Measurements from ENCODE around the gene BTBD17. TPM values are rescaled to one million over a fixed set of nuclear protein-coding genes. Genes with fewer than 3 reads are reported as not detected.

Gene BTBD17
- total RNA-seq, 2 donors from 2014 or later = 1.0 TPM; not detected in 1

- no peak for TF ChIP-seq CTCF (IDR thresholded peaks at IDR 0.05)
- no peak for TF ChIP-seq POLR2A (IDR thresholded peaks at IDR 0.05)
- Histone ChIP-seq H3K4me3 (no peak overlapping the region), H3K27ac (no peak overlapping the region), H3K27me3 (peaks cover 0 to 26% of the 10 kb centered on the region in 2 donors), H3K9me3 (no peaks in the 10 kb centered on the region), H3K4me1 (peaks cover 26% of the 10 kb centered on the region), H3K36me3 (replicated peaks in 1 of 2; ENCODE audit: insufficient read depth in 1 of 2, low read depth in 2 of 2) (no peaks in the 10 kb centered on the region)
- intact Hi-C loops (cut with DNase I) = loop anchor here (10.0 kb wide), 1 partner anchor 153 kb away; the partner anchor contains the start of gene RPL38
- WGBS, 2 donors = 0 to 19% methylated on average over 1 to 25 of the region's 32 CpGs
- ATAC-seq (no peak), DNase-seq (no peak)
Measured at GRCh38 chr17:74357466-74357809, 4.2 kb downstream of the BTBD17 start.

GRCh38 chr17:74356646-74357465 is 4.8 kb downstream of the BTBD17 start:
- Histone ChIP-seq H3K27ac (no peak overlapping the region), H3K27me3 (peaks cover 0 to 26% of the 10 kb centered on the region in 2 donors), H3K9me3 (no peaks in the 10 kb centered on the region), H3K4me3 (no peak overlapping the region), H3K4me1 (peaks cover 24% of the 10 kb centered on the region), H3K36me3 (replicated peaks in 1 of 2; ENCODE audit: insufficient read depth in 1 of 2, low read depth in 2 of 2) (no peaks in the 10 kb centered on the region)
- intact Hi-C loops (cut with DNase I) = loop anchor here (10.0 kb wide), 1 partner anchor 152 kb away; the partner anchor contains the start of gene RPL38
- no peak for TF ChIP-seq POLR2A (IDR thresholded peaks at IDR 0.05)
- no peak for TF ChIP-seq CTCF (IDR thresholded peaks at IDR 0.05)
- DNase-seq = peak in 1 of 4 donors; percentile 23
- ATAC-seq = no peak
- whole genome bisulfite sequencing, 2 donors = 3% methylated on average over 87 of the region's 105 CpGs; no CpG with 5 or more reads in 1 of the 2 donors

DNA sequence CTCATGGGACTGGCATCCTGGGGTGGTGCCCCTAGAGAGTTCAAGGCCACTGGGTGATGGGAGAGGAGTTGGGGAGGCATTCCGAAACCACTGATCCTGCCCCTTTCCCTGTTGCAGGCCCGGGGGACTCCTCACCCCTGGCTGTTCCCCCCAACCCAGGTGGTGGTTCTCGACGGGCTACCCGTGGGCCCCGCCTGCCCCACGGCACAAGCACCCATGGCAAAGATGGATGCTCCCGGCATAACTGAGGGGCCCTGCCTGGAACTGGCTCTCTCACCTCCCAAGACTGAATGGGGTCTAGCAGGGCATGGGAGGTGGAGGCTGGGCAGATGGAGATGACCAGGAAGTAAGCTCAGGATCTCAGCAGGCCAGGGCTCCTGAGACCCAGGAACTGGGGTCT is 6.6 kb downstream of the BTBD17 start:
- WGBS, 2 donors = 49 to 77% methylated on average over 6 to 8 of the region's 8 CpGs
- no peak for DNase-seq
- no peak for ATAC-seq
- TF ChIP-seq POLR2A (IDR thresholded peaks at IDR 0.05) (no peak), CTCF (IDR thresholded peaks at IDR 0.05) (no peak)
- Histone ChIP-seq H3K27me3 (peaks cover 0 to 20% of the 10 kb centered on the region in 2 donors), H3K27ac (no peak overlapping the region), H3K4me3 (no peak overlapping the region), H3K9me3 (no peaks in the 10 kb centered on the region), H3K4me1 (peaks cover 14% of the 10 kb centered on the region), H3K36me3 (replicated peaks in 1 of 2; ENCODE audit: insufficient read depth in 1 of 2, low read depth in 2 of 2) (no peaks in the 10 kb centered on the region)
- intact Hi-C loops (cut with DNase I) = loop anchor here (10.0 kb wide), 1 partner anchor 150 kb away; the partner anchor contains the start of gene RPL38

GRCh38 chr17:74354561-74354960 is 7.1 kb downstream of the BTBD17 start:
- ATAC-seq (no peak), DNase-seq (no peak)
- Histone ChIP-seq H3K36me3 (replicated peaks in 1 of 2; ENCODE audit: insufficient read depth in 1 of 2, low read depth in 2 of 2) (no peaks in the 10 kb centered on the region), H3K9me3 (no peaks in the 10 kb centered on the region), H3K27ac (no peak overlapping the region), H3K27me3 (peaks cover 0 to 20% of the 10 kb centered on the region in 2 donors), H3K4me1 (peaks cover 14% of the 10 kb centered on the region), H3K4me3 (no peak overlapping the region)
- intact Hi-C loops (cut with DNase I) = loop anchor here (10.0 kb wide), 1 partner anchor 150 kb away; the partner anchor contains the start of gene RPL38
- WGBS, 2 donors = 66 to 83% methylated on average over 4 to 10 of the region's 10 CpGs
- TF ChIP-seq POLR2A (IDR thresholded peaks at IDR 0.05) = no peak
- no peak for TF ChIP-seq CTCF (IDR thresholded peaks at IDR 0.05)

Measured in body of pancreas (tissue), 4 donors.